Natural killer cell (primary cell): ENCODE results near the gene KRT13. TPM values are rescaled to one million over a fixed set of nuclear protein-coding genes. Genes with fewer than 3 reads are reported as not detected.

Experiments
- ATAC-seq, 3 donors: fragments of 150-1000 bp in 2 of 3; fragments of 200-7000 bp in 1 of 3; cut with Tn5 transposase; 1 replicate in 1 of 3; 2 replicates in 2 of 3; pipeline ENCODE4 v1.10.0; 2021; ENCODE audit warnings: mild to moderate bottlenecking in 2 of 3, moderate library complexity in 2 of 3
- DNase-seq, 2 donors: peaks; one replicate each; pipeline versions ENCODE4 v3.0.0 to v3.0.0-alpha.2; 2013 to 2021; ENCODE audit warnings: mixed read lengths in 1 of 2
- H3K27ac ChIP-seq: one replicate; pipeline ENCODE4 v1.5.1; 2013; ENCODE audit warnings: mild to moderate bottlenecking, low read length
- H3K27me3 ChIP-seq: one replicate; pipeline ENCODE4 v1.6.1; 2013; ENCODE audit warnings: low read length; ENCODE audit not compliant: control insufficient read depth, insufficient read depth
- H3K36me3 ChIP-seq: one replicate; pipeline ENCODE4 v1.6.1; 2013; ENCODE audit warnings: low read length; ENCODE audit not compliant: control insufficient read depth, insufficient read depth
- H3K4me1 ChIP-seq: one replicate; pipeline ENCODE4 v1.6.1; 2013; ENCODE audit warnings: low read length; ENCODE audit not compliant: control insufficient read depth, insufficient read depth
- H3K4me3 ChIP-seq: one replicate; pipeline ENCODE4 v1.5.1; 2013; ENCODE audit warnings: low read length
- H3K9me3 ChIP-seq: one replicate; pipeline ENCODE4 v1.6.1; 2013; ENCODE audit warnings: low read length; ENCODE audit not compliant: control insufficient read depth, insufficient read depth
- H3K27ac Mint-ChIP-seq, 2 donors: one replicate each; pipeline ENCODE4 v1.8.0; 2022; ENCODE audit warnings: mild to moderate bottlenecking in 2 of 2, mixed read lengths in 2 of 2, moderate library complexity in 1 of 2
- H3K27me3 Mint-ChIP-seq, 2 donors: one replicate each; pipeline ENCODE4 v1.8.0; 2022; ENCODE audit warnings: low read depth in 2 of 2, mixed read lengths in 2 of 2
- H3K36me3 Mint-ChIP-seq: one replicate; pipeline ENCODE4 v1.8.0; 2022; ENCODE audit warnings: mixed read lengths
- H3K4me1 Mint-ChIP-seq, 2 donors: one replicate each; pipeline ENCODE4 v1.8.0; 2022; ENCODE audit warnings: mixed read lengths in 2 of 2
- H3K4me3 Mint-ChIP-seq: one replicate; pipeline ENCODE4 v1.8.0; 2022; ENCODE audit warnings: mild to moderate bottlenecking, moderate library complexity, mixed read lengths
- H3K9me3 Mint-ChIP-seq, 2 donors: one replicate each; pipeline ENCODE4 v1.8.0; 2022; ENCODE audit warnings: mixed read lengths in 2 of 2
- CTCF ChIP-seq: fragments of 200-600 bp; IDR thresholded peaks from one replicate; pipeline ENCODE4 v1.8.0; 2022; ENCODE audit warnings: antibody characterized with exemption
- WGBS: methylation state at CpG from one replicate; pipeline ENCODE4 v1.1.7; 2013; ENCODE audit warnings: missing lambda C conversion rate; ENCODE audit not compliant: insufficient coverage; 5-methylcytosine and 5-hydroxymethylcytosine counted together
- intact Hi-C: fragments of 100-400 bp; cut with micrococcal nuclease; formaldehyde crosslinking; loops from one replicate; pipeline ENCODE4 v1.14.2; 2022
- total RNA-seq, 4 donors: library from RNA; stranded (reverse); fragments of 120-200 nt in 1 of 4; gene quantifications; one replicate each; pipeline versions ENCODE4 v1.2.3 to v1.2.4, GENCODE V29; 2013 to 2022

KRT13 gene
- total RNA-seq, 3 donors from 2014 or later (not counting 1 experiment from before 2014, with no cell fraction given) = not detected

- ATAC-seq (peak; percentile 91 to 95 (median 92)), DNase-seq (peak; percentile 83 to 91)
- Histone ChIP-seq H3K4me1 (peaks cover 17% of the 10 kb centered on the region), H3K4me3 (no peak overlapping the region), H3K27ac (peak overlapping the region; percentile 47), H3K36me3 (no peaks in the 10 kb centered on the region), H3K9me3 (no peaks in the 10 kb centered on the region), H3K27me3 (no peaks in the 10 kb centered on the region)
- peak; percentile 87 for TF ChIP-seq CTCF
- peaks cover 0 to 3% of the 10 kb centered on the region in 2 donors for H3K9me3 Mint-ChIP-seq
- peak overlapping the region; percentile 69 for H3K4me3 Mint-ChIP-seq
- 1% methylated on average over 25 of the region's 25 CpGs for WGBS
- H3K27ac Mint-ChIP-seq = peak overlapping the region; percentile 58 to 65
- H3K4me1 Mint-ChIP-seq = peaks cover 9 to 23% of the 10 kb centered on the region in 2 donors
- intact Hi-C loops = loop anchor here (1.0 to 5.0 kb wide), 3 partner anchors 99 to 642 kb away; no protein-coding TSS in a partner anchor
- no peaks in the 10 kb centered on the region for H3K36me3 Mint-ChIP-seq
- peaks cover 17 to 20% of the 10 kb centered on the region in 2 donors for H3K27me3 Mint-ChIP-seq
These were observed 43.6 kb upstream of the KRT13 start for GRCh38 chr17:41548844-41549595.

GRCh38 chr17:41547921-41548843, 42.8 kb upstream of the KRT13 start:
- intact Hi-C loops = loop anchor here (5.0 kb wide), 1 partner anchor 641 kb away; no protein-coding TSS in a partner anchor
- H3K27ac Mint-ChIP-seq = peak overlapping the region in 1 of 2 donors; percentile 65

GRCh38 chr17:41547378-41547841, 42.0 kb upstream of the KRT13 start:
- Histone ChIP-seq H3K4me3 (no peak overlapping the region), H3K27me3 (no peaks in the 10 kb centered on the region), H3K27ac (no peak overlapping the region), H3K36me3 (no peaks in the 10 kb centered on the region), H3K9me3 (no peaks in the 10 kb centered on the region), H3K4me1 (peaks cover 17% of the 10 kb centered on the region)
- H3K4me1 Mint-ChIP-seq = peaks cover 9 to 23% of the 10 kb centered on the region in 2 donors
- H3K27ac Mint-ChIP-seq = peak overlapping the region in 1 of 2 donors; percentile 47
- H3K9me3 Mint-ChIP-seq = peaks cover 0 to 3% of the 10 kb centered on the region in 2 donors
- no peak overlapping the region for H3K4me3 Mint-ChIP-seq
- H3K36me3 Mint-ChIP-seq = no peaks in the 10 kb centered on the region
- DNase-seq = no peak
- no peak for ATAC-seq
- intact Hi-C loops = loop anchor here (5.0 kb wide), 1 partner anchor 640 kb away; no protein-coding TSS in a partner anchor
- peaks cover 6 to 17% of the 10 kb centered on the region in 2 donors for H3K27me3 Mint-ChIP-seq
- no peak for TF ChIP-seq CTCF
- WGBS = 68% methylated on average over 9 of the region's 9 CpGs

More at GRCh38 chr17:41547921-41548843, 42.8 kb upstream of the KRT13 start:
- Histone ChIP-seq H3K27ac (peak overlapping the region; percentile 47), H3K4me1 (peaks cover 17% of the 10 kb centered on the region), H3K4me3 (no peak overlapping the region), H3K36me3 (no peaks in the 10 kb centered on the region), H3K9me3 (no peaks in the 10 kb centered on the region), H3K27me3 (no peaks in the 10 kb centered on the region)
- ATAC-seq (peak in 2 of 3 donors; percentile 1 to 32), DNase-seq (no peak)
- Mint-ChIP-seq H3K4me3 (peak overlapping the region; percentile 42), H3K4me1 (peaks cover 9 to 23% of the 10 kb centered on the region in 2 donors), H3K9me3 (peaks cover 0 to 3% of the 10 kb centered on the region in 2 donors), H3K27me3 (peaks cover 11 to 17% of the 10 kb centered on the region in 2 donors), H3K36me3 (no peaks in the 10 kb centered on the region)
- 43% methylated on average over 23 of the region's 23 CpGs for WGBS
- TF ChIP-seq CTCF = no peak
